GM18505 (cell line): ENCODE data around the gene VPS18.
"Not testable (repeated sequence)": the region's sequence is repeated elsewhere in the genome, so short reads cannot be mapped to it uniquely, and the experiment has no call there.

Experiments
- ATAC-seq: cut with Tn5 transposase; IDR thresholded peaks from one replicate; pipeline ENCODE4 v1.9.1; 2021; ENCODE audit not compliant: unreplicated experiment
- POLR2A ChIP-seq: IDR thresholded peaks from 4 replicates; pipeline ENCODE4 v1.6.1; 2011; ENCODE audit warnings: borderline replicate concordance; ENCODE audit not compliant: insufficient read depth, insufficient read length; ENCODE audit errors: extremely low read depth

Gene VPS18

DNA sequence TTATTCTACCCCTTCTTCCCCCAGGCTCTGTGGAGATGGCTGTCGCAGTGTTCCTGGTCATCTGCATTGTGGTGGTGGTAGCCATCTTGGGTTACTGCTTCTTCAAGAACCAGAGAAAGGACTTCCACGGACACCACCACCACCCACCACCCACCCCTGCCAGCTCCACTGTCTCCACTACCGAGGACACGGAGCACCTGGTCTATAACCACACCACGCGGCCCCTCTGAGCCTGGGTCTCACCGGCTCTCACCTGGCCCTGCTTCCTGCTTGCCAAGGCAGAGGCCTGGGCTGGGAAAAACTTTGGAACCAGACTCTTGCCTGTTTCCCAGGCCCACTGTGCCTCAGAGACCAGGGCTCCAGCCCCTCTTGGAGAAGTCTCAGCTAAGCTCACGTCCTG lies 37.5 kb upstream of the VPS18 start:
- ATAC-seq = no peak
- no peak for TF ChIP-seq POLR2A

DNA sequence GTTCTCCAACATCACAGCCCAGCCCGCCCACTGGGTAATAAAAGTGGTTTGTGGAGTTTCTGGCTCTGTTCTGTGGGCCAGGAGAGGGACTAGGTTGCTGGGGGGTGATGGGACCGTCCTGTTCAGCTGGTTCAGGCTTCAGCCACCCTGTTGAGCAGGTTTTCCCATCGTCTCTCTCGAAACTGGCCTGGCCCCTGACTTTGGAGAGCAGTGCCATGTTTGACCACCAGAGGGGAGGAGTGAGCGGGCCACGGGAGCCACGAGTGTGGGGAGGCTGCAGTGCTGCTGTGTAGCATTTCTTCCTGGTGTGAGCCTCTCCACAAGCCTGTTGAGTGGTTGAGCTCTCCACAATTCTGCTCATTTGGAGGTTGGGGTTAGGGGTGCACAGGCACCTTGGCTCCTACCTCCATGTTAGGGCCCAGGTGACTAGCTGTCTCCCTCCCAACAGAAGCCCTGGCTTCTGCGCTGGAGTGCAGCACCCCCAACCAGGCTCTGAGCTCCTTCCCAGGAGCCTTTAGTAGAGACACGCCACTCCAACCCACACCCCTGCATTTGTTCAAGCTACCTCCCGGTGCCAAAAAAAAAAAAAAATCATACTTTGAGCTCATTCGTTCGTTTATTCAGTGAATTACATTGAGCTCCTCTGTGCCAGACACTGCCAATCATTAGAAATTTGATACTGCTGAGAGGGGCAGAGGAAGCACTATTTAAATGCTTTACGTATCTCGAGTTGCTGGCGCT lies 36.5 kb upstream of the VPS18 start:
- no peak for TF ChIP-seq POLR2A
- peak; percentile 67 for ATAC-seq

DNA sequence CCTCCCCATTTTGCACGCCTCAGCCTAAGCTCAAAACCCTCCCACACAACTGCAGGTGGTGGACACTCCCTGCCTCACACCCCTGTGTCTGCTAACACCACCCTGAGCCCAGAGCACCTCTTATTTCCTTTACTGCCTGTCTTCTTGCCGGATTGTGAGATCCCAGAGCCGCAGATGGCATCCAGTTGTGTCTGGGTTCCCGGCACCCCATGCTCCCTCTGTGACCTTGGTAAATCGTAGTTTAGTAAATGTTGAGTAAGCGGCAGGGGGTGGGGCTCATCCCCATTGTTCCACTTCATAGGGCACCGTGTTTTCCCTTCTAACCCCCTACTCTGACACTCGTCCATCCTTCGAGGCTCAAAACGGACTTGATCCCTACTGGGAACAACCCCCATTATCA lies 35.5 kb upstream of the VPS18 start:
- TF ChIP-seq POLR2A = no peak
- no peak for ATAC-seq

DNA sequence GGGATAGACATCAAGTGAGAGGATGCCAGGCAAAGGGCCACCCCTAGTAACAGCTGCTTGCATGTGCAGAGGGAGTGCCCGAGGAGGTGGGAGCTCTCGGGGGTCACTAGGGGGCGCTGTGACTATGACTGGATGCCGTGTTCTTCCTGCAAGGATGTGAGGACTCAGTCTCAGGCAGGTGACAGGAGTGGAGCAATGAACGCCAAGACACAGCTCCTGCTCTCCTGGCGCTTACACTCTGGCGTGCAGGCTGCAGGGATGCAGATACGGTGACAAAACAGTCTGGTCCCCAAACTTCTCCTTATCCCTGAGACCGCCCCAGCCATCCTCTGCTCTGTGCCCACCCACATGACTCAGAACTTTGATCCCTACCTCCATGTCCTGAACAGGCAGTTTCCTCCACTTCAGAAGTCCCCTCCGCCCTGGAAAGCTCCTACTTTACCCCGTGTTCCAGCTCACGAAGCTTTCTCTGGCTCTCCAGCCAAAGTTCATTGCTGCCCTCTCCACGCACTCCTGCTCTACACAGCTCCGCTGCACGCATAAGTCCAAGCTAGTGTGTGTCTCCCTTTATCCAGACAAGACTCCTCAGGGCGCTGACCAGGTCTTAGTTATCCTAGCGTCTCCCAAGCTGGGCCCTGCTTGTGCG lies 34.9 kb upstream of the VPS18 start:
- no peak for TF ChIP-seq POLR2A
- ATAC-seq = no peak

DNA sequence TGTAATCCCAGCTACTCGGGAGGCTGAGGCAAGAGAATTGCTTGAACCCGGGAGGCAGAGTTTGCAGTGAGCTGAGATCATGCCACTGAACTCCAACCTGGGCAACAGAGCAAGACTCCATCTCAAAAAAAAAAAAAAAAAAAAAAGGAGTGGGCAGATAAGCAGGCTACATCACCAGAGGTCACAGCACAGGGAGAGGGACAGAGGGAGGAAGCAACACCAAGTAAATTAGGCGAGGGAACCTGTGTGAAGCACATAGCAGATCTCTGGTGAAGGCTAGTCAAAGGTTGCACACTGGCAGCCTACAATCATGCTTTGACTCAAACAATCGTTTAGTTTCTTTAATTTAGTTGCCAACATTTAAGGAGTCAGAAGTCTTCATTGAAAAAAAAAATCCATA lies 33.1 kb upstream of the VPS18 start:
- not testable (repeated sequence) for ATAC-seq

DNA sequence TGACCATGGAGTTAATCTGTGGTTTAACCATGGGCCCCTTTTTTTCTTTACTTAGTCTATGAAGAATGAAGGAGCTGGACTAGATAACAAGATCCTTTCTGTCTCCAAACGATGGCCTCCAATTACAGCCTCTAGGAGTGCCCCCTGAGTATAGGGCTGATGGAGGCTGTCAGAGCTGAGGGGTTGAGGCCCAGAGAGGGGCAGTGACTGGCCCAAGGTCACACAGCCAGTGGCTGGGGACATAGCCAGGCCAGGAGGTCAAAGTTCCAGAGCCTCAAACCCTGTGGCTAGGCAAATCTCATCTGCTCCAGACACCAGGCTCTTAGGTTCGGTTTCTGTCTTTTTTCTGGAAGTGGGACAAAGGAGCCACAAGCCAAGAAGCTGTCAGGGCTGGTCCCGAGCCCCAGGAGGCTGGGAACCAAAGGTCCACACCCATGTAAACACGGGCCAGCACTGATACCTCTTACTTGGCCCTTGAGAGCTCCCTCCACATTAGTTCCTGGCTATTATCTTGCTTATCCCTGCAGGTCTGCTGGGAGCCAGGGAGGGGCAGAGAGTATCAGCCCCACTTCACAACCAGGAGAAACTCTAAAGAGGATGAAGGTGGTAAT lies 30.5 kb upstream of the VPS18 start:
- no peak for ATAC-seq
- no peak for TF ChIP-seq POLR2A

DNA sequence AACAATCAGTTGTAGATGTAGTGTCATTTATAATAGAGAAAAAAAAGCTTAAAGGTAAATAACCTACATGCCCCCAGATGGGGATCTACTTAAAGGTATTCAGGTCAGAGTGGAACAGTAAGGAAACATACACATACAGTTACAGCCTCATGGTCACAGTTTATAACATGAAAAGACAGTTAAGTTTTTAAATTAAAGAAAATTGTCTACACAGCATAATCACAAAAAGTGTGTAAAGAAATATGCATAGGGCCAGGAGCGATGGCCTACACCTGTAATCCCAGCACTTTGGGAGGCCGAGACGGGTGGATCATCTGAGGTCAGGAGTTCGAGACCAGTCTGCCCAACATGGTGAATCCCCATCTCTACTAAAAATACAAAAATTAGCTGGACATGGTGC lies 27.1 kb upstream of the VPS18 start:
- ATAC-seq = no peak
- TF ChIP-seq POLR2A = no peak

DNA sequence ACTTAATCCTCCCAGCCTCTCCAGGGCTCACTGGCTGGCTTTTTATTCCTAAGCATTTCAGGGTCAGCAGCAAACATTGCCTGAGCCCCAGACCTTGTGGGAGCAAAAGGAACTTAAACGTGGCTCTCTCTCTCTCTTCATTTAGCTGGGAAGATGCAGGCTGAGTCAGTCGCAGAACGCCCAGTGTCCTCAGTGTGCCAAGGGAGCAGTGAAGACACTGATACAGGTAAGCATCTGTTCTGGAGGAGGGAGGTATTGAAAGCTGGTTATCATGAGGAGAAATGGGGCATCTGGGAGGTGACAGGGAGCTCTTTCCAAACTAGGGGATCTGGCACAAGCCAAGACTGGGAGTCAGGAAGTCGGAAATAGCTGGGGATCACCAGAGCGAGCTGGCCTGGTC lies 24.6 kb upstream of the VPS18 start:
- no peak for TF ChIP-seq POLR2A
- ATAC-seq = no peak

DNA sequence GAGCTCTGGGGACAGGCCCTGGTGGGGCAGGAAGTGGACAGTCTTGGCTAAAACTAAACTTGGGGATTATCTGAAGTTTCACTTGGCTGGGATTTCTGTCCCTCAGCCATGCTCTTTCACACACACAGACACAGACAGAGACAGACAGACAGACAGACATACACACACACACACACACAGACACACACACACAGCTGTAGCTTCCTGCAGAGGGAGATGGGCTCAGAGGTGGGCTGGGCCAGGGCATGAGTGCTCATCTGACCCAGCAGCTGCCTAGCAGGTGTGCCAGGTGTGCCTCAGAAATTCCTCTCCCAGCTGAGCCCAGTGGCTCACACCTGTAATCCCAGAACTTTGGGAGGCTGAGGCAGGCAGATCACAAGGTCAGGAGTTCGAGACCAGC lies 23.5 kb upstream of the VPS18 start:
- TF ChIP-seq POLR2A = no peak
- ATAC-seq = no peak

DNA sequence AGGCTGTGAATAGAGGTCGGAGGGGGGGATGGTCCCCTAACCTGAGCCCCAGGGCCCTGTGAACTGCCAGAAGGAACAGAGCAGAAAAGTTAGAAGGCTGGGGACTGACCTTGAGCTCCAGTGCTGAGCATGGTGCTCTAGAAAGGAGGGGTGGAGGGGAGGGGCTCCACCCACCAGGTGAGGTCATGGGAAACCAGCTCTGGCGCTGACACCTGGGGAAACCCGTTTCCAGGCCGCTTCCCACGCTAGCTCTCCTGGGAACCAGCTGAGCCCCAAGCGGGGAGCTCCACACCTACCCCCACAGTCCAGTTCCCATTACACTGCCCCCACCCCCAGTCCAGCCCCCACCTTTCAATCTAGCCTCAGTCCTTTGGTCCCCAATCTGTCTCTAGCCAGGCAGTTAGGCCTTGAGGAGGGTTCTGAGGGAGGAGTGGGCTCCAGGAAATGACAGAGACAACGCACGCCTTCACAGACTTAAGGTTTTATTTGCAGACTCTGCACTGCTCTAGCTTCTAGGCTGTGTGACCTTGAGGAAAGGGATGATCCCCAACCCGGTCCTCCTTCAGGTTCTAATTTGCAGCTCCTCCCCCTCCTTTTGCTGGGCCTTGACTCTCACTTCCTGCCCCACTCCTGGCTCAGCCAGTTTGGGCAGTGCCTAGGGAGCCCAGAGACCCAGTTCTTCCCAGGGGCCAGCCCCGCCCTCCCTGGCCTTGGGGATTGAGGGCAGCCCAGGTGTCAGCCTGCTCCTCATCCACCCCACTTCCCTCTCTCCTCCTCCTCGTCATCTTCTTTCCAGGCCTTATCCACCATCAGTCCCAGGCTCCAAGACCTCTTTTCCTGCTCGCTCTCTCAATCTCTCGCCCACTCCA lies 22.3 kb upstream of the VPS18 start:
- peak; percentile 19 for TF ChIP-seq POLR2A
- peak; percentile 52 for ATAC-seq

DNA sequence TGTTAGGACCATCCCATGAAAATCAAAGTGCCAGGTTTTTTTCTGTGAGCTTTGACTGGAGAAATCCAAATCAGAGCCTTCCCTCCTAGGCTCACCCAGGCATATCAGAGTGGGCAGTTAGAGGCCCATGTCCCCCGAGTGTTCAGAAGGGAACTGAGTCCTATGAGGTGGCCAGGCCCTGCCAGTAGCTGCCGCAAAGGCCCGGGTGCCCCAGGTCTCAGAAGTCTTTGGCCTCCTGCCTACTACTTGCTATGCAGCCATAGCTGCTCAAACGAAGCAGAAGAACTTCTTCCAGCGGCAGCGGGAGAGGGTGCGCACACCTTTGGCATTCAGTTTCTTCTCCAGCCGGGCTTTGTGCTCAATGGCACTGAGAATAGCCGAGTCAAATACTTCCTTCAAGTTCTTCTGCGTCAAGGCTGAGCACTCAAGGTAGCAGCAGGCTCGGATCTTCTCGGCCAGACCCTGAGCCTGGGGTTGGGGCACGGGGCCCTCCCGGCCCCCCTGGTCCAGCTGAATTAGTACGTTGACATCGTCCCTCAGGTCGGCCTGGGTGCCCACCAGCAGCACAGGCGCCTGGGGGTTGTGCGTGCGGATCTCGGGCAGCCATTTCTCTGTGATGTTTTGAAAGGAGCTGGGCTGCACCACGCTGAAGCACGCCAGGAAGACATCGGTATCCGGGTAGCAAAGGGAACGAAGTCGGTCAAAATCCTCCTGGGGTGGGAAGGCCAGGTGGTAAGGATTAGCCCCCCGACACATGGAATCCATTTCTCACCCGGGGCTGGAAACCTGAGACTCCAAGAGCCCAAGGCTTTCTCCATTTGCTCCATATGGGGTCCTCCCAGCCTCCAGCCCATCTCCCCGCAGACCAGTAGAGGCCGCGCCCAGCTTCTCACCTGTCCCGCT lies 21.2 kb upstream of the VPS18 start:
- no peak for TF ChIP-seq POLR2A
- ATAC-seq = no peak

DNA sequence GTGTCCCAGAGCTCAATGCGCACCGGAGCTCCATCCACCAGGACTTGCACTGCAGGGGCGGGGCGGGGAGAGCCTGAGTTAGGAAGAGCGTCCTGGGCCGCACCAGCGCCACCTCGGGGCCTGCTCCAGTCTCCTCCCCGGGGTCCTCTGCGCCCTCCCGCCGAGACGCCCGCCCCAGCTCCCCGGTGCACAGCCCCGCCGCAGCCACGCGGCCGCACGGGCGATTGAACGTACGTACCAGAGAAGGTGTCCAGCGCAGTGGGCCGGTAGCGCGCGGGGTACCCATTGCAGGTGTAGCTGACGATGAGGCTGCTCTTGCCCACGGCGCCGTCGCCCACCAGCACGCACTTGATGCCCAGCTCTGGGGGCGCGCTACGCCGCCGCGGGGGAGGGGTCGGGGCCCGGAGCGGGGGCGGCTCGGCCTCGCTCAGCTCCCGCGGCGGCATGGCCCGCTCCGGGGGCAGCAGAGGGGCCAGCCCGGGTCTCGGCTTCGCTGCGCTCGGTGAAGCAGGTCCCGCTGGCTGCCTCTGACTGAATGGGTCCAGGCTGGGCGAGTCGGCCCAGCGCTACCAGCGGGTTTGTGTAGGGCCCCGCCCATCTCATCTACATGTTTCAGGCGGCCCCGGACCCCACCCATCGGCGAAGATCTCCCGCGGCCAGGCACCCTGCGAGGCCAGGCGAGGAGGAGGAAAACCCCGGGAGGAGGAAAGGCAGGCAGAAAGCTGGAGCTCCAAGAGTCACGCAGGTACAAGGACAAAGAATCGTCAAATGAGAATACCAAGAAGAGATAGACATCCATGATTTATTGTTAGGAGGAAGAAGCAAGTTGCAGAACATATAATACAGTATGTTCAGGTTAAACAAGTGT lies 20.3 kb upstream of the VPS18 start, which contains the start of gene RHOV:
TSS of gene RHOV (minus strand) at position 541 of the 868 bp plus-strand sequence. CDS start at position 446, 95 bp downstream.
- ATAC-seq = peak; percentile 43

More for the DNA sequence above, 20.3 kb upstream of the VPS18 start, which contains the start of gene RHOV:
- TF ChIP-seq POLR2A = peak; percentile 73
